ENCODE results near the gene TMEM161B.
A peak's percentile ranks its signal among the peaks of the same experiment; 100 is the strongest.
"Not testable (repeated sequence)": the region's sequence is repeated elsewhere in the genome, so short reads cannot be mapped to it uniquely, and the experiment has no call there.

The TMEM161B gene

GRCh38 chr5:88276378-88276777, 7.7 kb upstream of the TMEM161B start:
- Histone ChIP-seq H3K4me1 (ENCODE audit: control insufficient read depth, insufficient read depth, low read length) (no peaks in the 10 kb centered on the region), H3K36me3 (ENCODE audit: control insufficient read depth, insufficient read depth, low read length) (peaks cover 9% of the 10 kb centered on the region), H3K9me3 (ENCODE audit: control insufficient read depth, low read length) (no peaks in the 10 kb centered on the region), H3K27me3 (ENCODE audit: control insufficient read depth, insufficient read depth, low read length, poor library complexity, severe bottlenecking) (no peaks in the 10 kb centered on the region), H3K27ac (ENCODE audit: insufficient read depth, low read depth, low read length, poor library complexity, severe bottlenecking) (no peak overlapping the region), H3K4me3 (ENCODE audit: insufficient read depth, low read depth, low read length) (no peak overlapping the region)
- 100% methylated on average over 1 of the region's 1 CpG; no CpG with 5 or more reads in 1 of the 2 experiments for WGBS, 2 experiments

- no peak overlapping the region for H3K27ac ChIP-seq (ENCODE audit: insufficient read depth, low read depth, low read length, poor library complexity, severe bottlenecking)
- H3K36me3 ChIP-seq (ENCODE audit: control insufficient read depth, insufficient read depth, low read length): peaks cover 9% of the 10 kb centered on the region
- H3K9me3 ChIP-seq (ENCODE audit: control insufficient read depth, low read length): no peaks in the 10 kb centered on the region
- no peak overlapping the region for H3K4me3 ChIP-seq (ENCODE audit: insufficient read depth, low read depth, low read length)
- H3K27me3 ChIP-seq (ENCODE audit: control insufficient read depth, insufficient read depth, low read length, poor library complexity, severe bottlenecking): no peaks in the 10 kb centered on the region
- H3K4me1 ChIP-seq (ENCODE audit: control insufficient read depth, insufficient read depth, low read length): no peaks in the 10 kb centered on the region
Observed at GRCh38 chr5:88275581-88275980, 6.9 kb upstream of the TMEM161B start.

GRCh38 chr5:88269222-88269771, 652 bp upstream of the TMEM161B start:
- no peaks in the 10 kb centered on the region for H3K27me3 ChIP-seq (ENCODE audit: control insufficient read depth, insufficient read depth, low read length, poor library complexity, severe bottlenecking)
- H3K27ac ChIP-seq (ENCODE audit: insufficient read depth, low read depth, low read length, poor library complexity, severe bottlenecking): no peak overlapping the region
- WGBS, 2 experiments: 3 to 6% methylated on average over 14 of the region's 16 CpGs
- H3K36me3 ChIP-seq (ENCODE audit: control insufficient read depth, insufficient read depth, low read length): peaks cover 8% of the 10 kb centered on the region
- peak overlapping the region; percentile 58 for H3K4me3 ChIP-seq (ENCODE audit: insufficient read depth, low read depth, low read length)
- no peaks in the 10 kb centered on the region for H3K9me3 ChIP-seq (ENCODE audit: control insufficient read depth, low read length)
- peaks cover 8% of the 10 kb centered on the region for H3K4me1 ChIP-seq (ENCODE audit: control insufficient read depth, insufficient read depth, low read length)

- H3K4me1 ChIP-seq (ENCODE audit: control insufficient read depth, insufficient read depth, low read length); H3K36me3 ChIP-seq (ENCODE audit: control insufficient read depth, insufficient read depth, low read length); H3K4me3 ChIP-seq (ENCODE audit: insufficient read depth, low read depth, low read length); H3K9me3 ChIP-seq (ENCODE audit: control insufficient read depth, low read length); H3K27me3 ChIP-seq (ENCODE audit: control insufficient read depth, insufficient read depth, low read length, poor library complexity, severe bottlenecking); H3K27ac ChIP-seq (ENCODE audit: insufficient read depth, low read depth, low read length, poor library complexity, severe bottlenecking): not testable (repeated sequence)
- 91 to 96% methylated on average over 1 to 2 of the region's 2 CpGs for WGBS, 2 experiments
Observed at GRCh38 chr5:88264565-88264964, 4.1 kb downstream of the TMEM161B start.

GRCh38 chr5:88263349-88263748, 5.3 kb downstream of the TMEM161B start:
- Histone ChIP-seq H3K4me3 (ENCODE audit: insufficient read depth, low read depth, low read length) (no peak overlapping the region), H3K36me3 (ENCODE audit: control insufficient read depth, insufficient read depth, low read length) (no peaks in the 10 kb centered on the region), H3K9me3 (ENCODE audit: control insufficient read depth, low read length) (no peaks in the 10 kb centered on the region), H3K27me3 (ENCODE audit: control insufficient read depth, insufficient read depth, low read length, poor library complexity, severe bottlenecking) (no peaks in the 10 kb centered on the region), H3K4me1 (ENCODE audit: control insufficient read depth, insufficient read depth, low read length) (no peaks in the 10 kb centered on the region), H3K27ac (ENCODE audit: insufficient read depth, low read depth, low read length, poor library complexity, severe bottlenecking) (no peak overlapping the region)
- WGBS, 2 experiments: 93 to 97% methylated on average over 2 of the region's 2 CpGs

- Histone ChIP-seq H3K4me3 (ENCODE audit: insufficient read depth, low read depth, low read length) (no peak overlapping the region), H3K27me3 (ENCODE audit: control insufficient read depth, insufficient read depth, low read length, poor library complexity, severe bottlenecking) (no peaks in the 10 kb centered on the region), H3K36me3 (ENCODE audit: control insufficient read depth, insufficient read depth, low read length) (no peaks in the 10 kb centered on the region), H3K27ac (ENCODE audit: insufficient read depth, low read depth, low read length, poor library complexity, severe bottlenecking) (no peak overlapping the region), H3K4me1 (ENCODE audit: control insufficient read depth, insufficient read depth, low read length) (no peaks in the 10 kb centered on the region), H3K9me3 (ENCODE audit: control insufficient read depth, low read length) (no peaks in the 10 kb centered on the region)
Observed at GRCh38 chr5:88262116-88262515, 6.5 kb downstream of the TMEM161B start.

GRCh38 chr5:88258636-88259035, 10.0 kb downstream of the TMEM161B start:
- Histone ChIP-seq H3K4me1 (ENCODE audit: control insufficient read depth, insufficient read depth, low read length) (no peaks in the 10 kb centered on the region), H3K4me3 (ENCODE audit: insufficient read depth, low read depth, low read length) (no peak overlapping the region), H3K27me3 (ENCODE audit: control insufficient read depth, insufficient read depth, low read length, poor library complexity, severe bottlenecking) (no peaks in the 10 kb centered on the region), H3K36me3 (ENCODE audit: control insufficient read depth, insufficient read depth, low read length) (no peaks in the 10 kb centered on the region), H3K27ac (ENCODE audit: insufficient read depth, low read depth, low read length, poor library complexity, severe bottlenecking) (no peak overlapping the region), H3K9me3 (ENCODE audit: control insufficient read depth, low read length) (no peaks in the 10 kb centered on the region)
- 93 to 94% methylated on average over 1 to 2 of the region's 2 CpGs for WGBS, 2 experiments

- 27 to 36% methylated on average over 4 of the region's 4 CpGs for WGBS, 2 experiments
- Histone ChIP-seq H3K36me3 (ENCODE audit: control insufficient read depth, insufficient read depth, low read length) (no peaks in the 10 kb centered on the region), H3K27me3 (ENCODE audit: control insufficient read depth, insufficient read depth, low read length, poor library complexity, severe bottlenecking) (no peaks in the 10 kb centered on the region), H3K9me3 (ENCODE audit: control insufficient read depth, low read length) (no peaks in the 10 kb centered on the region), H3K27ac (ENCODE audit: insufficient read depth, low read depth, low read length, poor library complexity, severe bottlenecking) (no peak overlapping the region), H3K4me1 (ENCODE audit: control insufficient read depth, insufficient read depth, low read length) (no peaks in the 10 kb centered on the region), H3K4me3 (ENCODE audit: insufficient read depth, low read depth, low read length) (no peak overlapping the region)
Observed at GRCh38 chr5:88256872-88257271, 11.8 kb downstream of the TMEM161B start.

- Histone ChIP-seq H3K9me3 (ENCODE audit: control insufficient read depth, low read length) (no peaks in the 10 kb centered on the region), H3K27ac (ENCODE audit: insufficient read depth, low read depth, low read length, poor library complexity, severe bottlenecking) (no peak overlapping the region), H3K36me3 (ENCODE audit: control insufficient read depth, insufficient read depth, low read length) (no peaks in the 10 kb centered on the region), H3K4me1 (ENCODE audit: control insufficient read depth, insufficient read depth, low read length) (no peaks in the 10 kb centered on the region), H3K27me3 (ENCODE audit: control insufficient read depth, insufficient read depth, low read length, poor library complexity, severe bottlenecking) (no peaks in the 10 kb centered on the region), H3K4me3 (ENCODE audit: insufficient read depth, low read depth, low read length) (no peak overlapping the region)
Observed at GRCh38 chr5:88256037-88256436, 12.6 kb downstream of the TMEM161B start.

GRCh38 chr5:88254320-88254719, 14.3 kb downstream of the TMEM161B start:
- 100% methylated on average over 1 of the region's 1 CpG; no CpG with 5 or more reads in 1 of the 2 experiments for WGBS, 2 experiments
- H3K4me3 ChIP-seq (ENCODE audit: insufficient read depth, low read depth, low read length): no peak overlapping the region
- H3K27me3 ChIP-seq (ENCODE audit: control insufficient read depth, insufficient read depth, low read length, poor library complexity, severe bottlenecking): no peaks in the 10 kb centered on the region
- no peaks in the 10 kb centered on the region for H3K4me1 ChIP-seq (ENCODE audit: control insufficient read depth, insufficient read depth, low read length)
- no peaks in the 10 kb centered on the region for H3K36me3 ChIP-seq (ENCODE audit: control insufficient read depth, insufficient read depth, low read length)
- H3K9me3 ChIP-seq (ENCODE audit: control insufficient read depth, low read length): no peaks in the 10 kb centered on the region
- H3K27ac ChIP-seq (ENCODE audit: insufficient read depth, low read depth, low read length, poor library complexity, severe bottlenecking): no peak overlapping the region

All from ectodermal cell (in vitro differentiated cells).